Activated T-helper 9 cell treated with anti-CD3 and anti-CD28 coated beads, Interleukin-2, amount 50 U/mL, for 16 hours (primary cell): ENCODE measurements around the gene METTL6.
A peak's percentile ranks its signal among the peaks of the same experiment; 100 is the strongest.
"Not testable (repeated sequence)": the region's sequence is repeated elsewhere in the genome, so short reads cannot be mapped to it uniquely, and the experiment has no call there.

ENCODE experiments used
- DNase-seq: peaks from one replicate; pipeline ENCODE4 v3.0.0-alpha.2; 2020; ENCODE audit warnings: low read depth

The METTL6 gene

DNA sequence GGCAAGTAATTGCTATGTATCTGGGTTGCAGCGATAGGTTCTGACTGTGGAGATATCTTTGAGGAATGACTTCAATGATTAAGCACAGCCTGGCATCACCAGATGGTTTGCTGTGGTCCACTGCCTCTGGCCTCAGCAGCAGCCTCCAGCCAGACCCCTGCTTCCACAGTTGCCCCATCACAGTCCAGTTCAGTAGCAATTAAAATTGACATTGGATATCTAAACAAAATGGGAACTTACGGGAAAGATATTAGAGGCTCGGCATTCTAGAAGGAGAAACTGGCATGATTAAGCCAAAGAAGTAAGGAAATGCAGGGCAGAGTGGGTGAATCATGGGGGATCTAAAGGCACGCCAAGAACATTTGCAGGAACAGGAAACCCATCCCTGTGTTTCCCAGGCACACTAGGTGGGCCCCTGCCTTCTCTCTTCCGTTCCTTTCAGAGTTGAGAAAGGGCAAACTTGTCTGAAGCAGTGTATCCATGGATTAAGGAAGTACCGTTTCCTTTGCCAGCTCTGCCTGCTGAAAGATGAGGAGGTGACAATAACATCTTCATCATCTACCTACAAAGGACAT, 58.7 kb downstream of the METTL6 start:
- no peak for DNase-seq

DNA sequence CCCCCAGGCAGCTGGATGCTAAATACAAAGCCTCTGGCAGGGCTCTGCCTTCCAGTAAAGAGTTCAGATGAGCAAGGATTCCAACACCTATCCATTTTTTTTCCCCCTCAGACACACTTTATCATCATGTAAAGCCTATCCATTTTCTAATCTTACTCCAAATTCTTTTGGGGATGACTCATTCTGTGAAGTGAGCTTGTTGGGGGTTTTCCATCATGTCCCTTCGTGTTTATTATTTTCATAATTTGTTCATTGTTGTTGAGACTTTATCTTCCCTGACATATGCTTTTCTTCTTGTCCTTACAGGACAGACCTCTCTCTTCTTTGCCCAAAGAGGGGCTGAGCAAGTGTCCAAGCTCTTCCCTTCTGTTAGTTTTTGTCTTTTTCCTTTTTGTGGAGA, 60.3 kb downstream of the METTL6 start:
- no peak for DNase-seq

DNA sequence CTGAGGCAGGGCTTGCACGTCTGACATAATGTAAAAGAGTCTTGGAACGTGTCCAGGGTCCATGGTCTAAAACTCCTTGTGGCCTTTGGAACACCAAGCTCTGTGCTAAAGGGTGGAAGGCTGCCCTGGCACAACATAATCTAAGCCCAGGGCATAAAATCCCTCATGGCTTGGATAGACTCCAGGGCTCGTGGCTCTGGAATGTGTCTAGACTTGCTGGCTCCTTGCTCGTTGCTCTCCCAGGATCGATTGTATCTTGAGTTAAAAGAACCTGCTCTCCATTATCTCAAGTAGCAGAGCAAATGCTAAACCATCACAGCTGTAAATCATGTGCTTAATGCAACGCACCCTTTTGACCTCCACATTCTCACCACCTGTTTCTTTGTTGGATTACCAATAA, 63.3 kb downstream of the METTL6 start:
- DNase-seq = not testable (repeated sequence)

DNA sequence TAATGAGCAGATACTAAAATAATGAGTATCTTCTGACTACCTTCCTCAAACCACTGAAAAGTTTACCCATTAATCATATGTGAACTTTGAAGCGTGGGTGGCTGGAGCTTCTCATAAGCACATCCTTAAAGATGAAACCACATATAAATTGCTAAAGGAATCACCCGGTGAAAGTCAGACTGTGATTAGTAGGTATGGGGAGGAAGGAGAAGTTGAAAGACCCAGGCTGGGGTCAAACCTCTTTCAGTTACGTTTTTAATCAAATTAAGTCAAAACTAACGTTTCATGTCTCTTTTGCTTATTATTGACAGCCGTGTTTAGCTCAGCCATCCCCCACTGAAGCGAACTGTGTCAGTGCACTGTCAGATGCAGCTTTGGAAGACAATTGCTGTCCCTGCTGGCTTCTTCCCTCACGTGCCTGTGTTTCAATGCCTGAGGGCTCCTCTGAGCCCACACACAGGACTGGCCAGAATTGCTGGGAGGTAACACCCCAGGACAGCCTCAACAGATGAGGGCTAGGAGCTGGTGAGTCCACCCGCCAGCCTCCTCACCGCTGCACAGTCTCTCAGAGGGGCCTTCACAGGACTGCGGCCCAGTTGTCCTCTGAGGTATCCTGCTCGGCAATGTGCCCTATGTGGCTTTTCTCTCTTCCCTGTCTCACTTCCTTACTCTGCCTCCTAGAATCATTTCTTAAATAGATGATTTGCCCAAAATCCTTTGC, 65.7 kb downstream of the METTL6 start:
- peak; percentile 31 for DNase-seq

DNA sequence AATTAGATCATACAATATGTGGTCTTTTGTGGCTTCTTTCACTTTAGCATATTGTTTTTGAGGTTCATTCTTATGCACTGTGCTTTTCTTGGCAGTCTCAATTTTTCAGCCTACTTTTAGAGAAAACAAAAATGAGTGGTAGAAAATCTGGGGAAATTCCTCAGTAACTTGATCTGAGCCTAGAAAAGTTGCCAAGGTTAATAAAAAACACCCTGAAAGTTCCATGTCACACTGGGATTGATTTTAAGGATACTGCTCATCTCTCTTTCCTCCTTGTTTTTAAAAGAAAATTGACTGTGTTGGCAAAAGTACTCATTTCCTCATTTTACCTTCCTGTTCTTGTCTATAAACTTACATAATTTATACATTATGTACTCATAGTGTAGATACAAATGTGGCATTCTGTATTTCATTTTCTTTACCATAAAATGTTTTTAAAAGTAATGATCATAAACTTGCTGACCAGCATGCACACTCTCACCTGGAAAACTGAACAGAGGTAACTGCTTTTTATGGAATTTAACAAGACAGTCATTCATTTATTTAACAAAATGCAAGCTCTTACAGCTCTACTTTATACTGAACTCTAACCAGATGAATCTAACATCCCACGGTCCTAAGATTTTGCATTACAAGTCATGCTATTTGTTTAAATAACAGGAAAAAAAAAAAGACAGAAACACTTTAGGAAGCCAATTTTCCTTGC, 66.4 kb downstream of the METTL6 start:
- no peak for DNase-seq
